ENCODE measurements around the gene FAM156A.
A peak's percentile ranks its signal among the peaks of the same experiment; 100 is the strongest.
"Not testable (repeated sequence)": the region's sequence is repeated elsewhere in the genome, so short reads cannot be mapped to it uniquely, and the experiment has no call there.

The FAM156A gene

GRCh38 chrX:52983321-52984000, 25.1 kb upstream of the FAM156A start:
- Mint-ChIP-seq H3K27me3 (peaks cover 0 to 7% of the 10 kb centered on the region in 2 donors), H3K4me3 (no peak overlapping the region)

GRCh38 chrX:52979993-52980392, 21.7 kb upstream of the FAM156A start:
- H3K9me3 Mint-ChIP-seq: no peaks in the 10 kb centered on the region
- H3K36me3 Mint-ChIP-seq: no peaks in the 10 kb centered on the region
- H3K27me3 Mint-ChIP-seq: peaks cover 0 to 7% of the 10 kb centered on the region in 2 donors
- DNase-seq (no peak), ATAC-seq (replicated peaks) (no peak)
- peaks cover 9 to 12% of the 10 kb centered on the region in 2 donors for H3K4me1 Mint-ChIP-seq
- H3K27ac Mint-ChIP-seq: no peak overlapping the region
- no peak overlapping the region for H3K4me3 Mint-ChIP-seq

More at GRCh38 chrX:52983321-52984000, 25.1 kb upstream of the FAM156A start:
- no peaks in the 10 kb centered on the region for H3K36me3 Mint-ChIP-seq
- no peak overlapping the region for H3K27ac Mint-ChIP-seq
- DNase-seq: no peak
- peaks cover 6 to 7% of the 10 kb centered on the region in 2 donors for H3K4me1 Mint-ChIP-seq
- H3K9me3 Mint-ChIP-seq: no peaks in the 10 kb centered on the region
- ATAC-seq (replicated peaks): no peak

GRCh38 chrX:52979568-52979967, 21.2 kb upstream of the FAM156A start:
- Mint-ChIP-seq H3K36me3 (no peaks in the 10 kb centered on the region), H3K4me1 (peaks cover 9 to 12% of the 10 kb centered on the region in 2 donors), H3K27ac (peak overlapping the region; percentile 10), H3K9me3 (no peaks in the 10 kb centered on the region), H3K4me3 (no peak overlapping the region), H3K27me3 (peaks cover 0 to 7% of the 10 kb centered on the region in 2 donors)
- DNase-seq (no peak), ATAC-seq (replicated peaks) (no peak)

- Mint-ChIP-seq H3K4me1 (peaks cover 8 to 12% of the 10 kb centered on the region in 2 donors), H3K27me3 (peaks cover 0 to 4% of the 10 kb centered on the region in 2 donors), H3K4me3 (no peak overlapping the region), H3K27ac (no peak overlapping the region), H3K36me3 (no peaks in the 10 kb centered on the region), H3K9me3 (no peaks in the 10 kb centered on the region)
- ATAC-seq (replicated peaks) (no peak), DNase-seq (no peak)
These were observed 19.6 kb upstream of the FAM156A start for GRCh38 chrX:52977953-52978352.

GRCh38 chrX:52975576-52975975, 17.3 kb upstream of the FAM156A start:
- not testable (repeated sequence) for H3K36me3 Mint-ChIP-seq; ATAC-seq (replicated peaks); H3K4me3 Mint-ChIP-seq; H3K9me3 Mint-ChIP-seq; H3K27me3 Mint-ChIP-seq; H3K27ac Mint-ChIP-seq; DNase-seq
- peaks cover 6 to 11% of the 10 kb centered on the region in 2 donors for H3K4me1 Mint-ChIP-seq

GRCh38 chrX:52974336-52974992, 16.1 kb upstream of the FAM156A start:
- not testable (repeated sequence) for H3K27ac Mint-ChIP-seq; H3K9me3 Mint-ChIP-seq; DNase-seq; H3K36me3 Mint-ChIP-seq; H3K4me1 Mint-ChIP-seq; ATAC-seq (replicated peaks); H3K4me3 Mint-ChIP-seq; H3K27me3 Mint-ChIP-seq

- not testable (repeated sequence) for H3K27ac Mint-ChIP-seq; H3K27me3 Mint-ChIP-seq; H3K4me3 Mint-ChIP-seq; H3K36me3 Mint-ChIP-seq; DNase-seq; H3K4me1 Mint-ChIP-seq; H3K9me3 Mint-ChIP-seq; ATAC-seq (replicated peaks)
These were observed 9.6 kb upstream of the FAM156A start for GRCh38 chrX:52967922-52968321.

GRCh38 chrX:52966993-52967738, 8.8 kb upstream of the FAM156A start:
- not testable (repeated sequence) for H3K27me3 Mint-ChIP-seq; H3K36me3 Mint-ChIP-seq; H3K4me3 Mint-ChIP-seq; ATAC-seq (replicated peaks); DNase-seq; H3K4me1 Mint-ChIP-seq; H3K27ac Mint-ChIP-seq; H3K9me3 Mint-ChIP-seq

GRCh38 chrX:52958961-52959360, 643 bp upstream of the FAM156A start:
- peak; percentile 28 to 31 for ATAC-seq (replicated peaks)
- H3K27me3 Mint-ChIP-seq, H3K9me3 Mint-ChIP-seq, H3K27ac Mint-ChIP-seq, DNase-seq, H3K36me3 Mint-ChIP-seq, H3K4me1 Mint-ChIP-seq, H3K4me3 Mint-ChIP-seq: not testable (repeated sequence)

GRCh38 chrX:52949884-52950283, 8.4 kb downstream of the FAM156A start:
- H3K9me3 Mint-ChIP-seq; ATAC-seq (replicated peaks); H3K27me3 Mint-ChIP-seq; H3K27ac Mint-ChIP-seq; H3K4me1 Mint-ChIP-seq; H3K4me3 Mint-ChIP-seq; DNase-seq; H3K36me3 Mint-ChIP-seq: not testable (repeated sequence)

- H3K9me3 Mint-ChIP-seq; DNase-seq; H3K27me3 Mint-ChIP-seq; H3K4me1 Mint-ChIP-seq; H3K36me3 Mint-ChIP-seq; H3K4me3 Mint-ChIP-seq; H3K27ac Mint-ChIP-seq; ATAC-seq (replicated peaks): not testable (repeated sequence)
These were observed 9.0 kb downstream of the FAM156A start for GRCh38 chrX:52949325-52949724.

- DNase-seq; H3K36me3 Mint-ChIP-seq; H3K4me1 Mint-ChIP-seq; H3K9me3 Mint-ChIP-seq; H3K27ac Mint-ChIP-seq; H3K27me3 Mint-ChIP-seq; ATAC-seq (replicated peaks); H3K4me3 Mint-ChIP-seq: not testable (repeated sequence)
These were observed 10.1 kb downstream of the FAM156A start for GRCh38 chrX:52948265-52948664.

GRCh38 chrX:52947501-52947900, 10.8 kb downstream of the FAM156A start:
- not testable (repeated sequence) for H3K27ac Mint-ChIP-seq; DNase-seq; H3K4me3 Mint-ChIP-seq; H3K4me1 Mint-ChIP-seq; H3K27me3 Mint-ChIP-seq; H3K9me3 Mint-ChIP-seq; H3K36me3 Mint-ChIP-seq; ATAC-seq (replicated peaks)

- not testable (repeated sequence) for H3K4me1 Mint-ChIP-seq, H3K36me3 Mint-ChIP-seq, H3K27me3 Mint-ChIP-seq, H3K4me3 Mint-ChIP-seq, DNase-seq, H3K9me3 Mint-ChIP-seq, H3K27ac Mint-ChIP-seq
- peak in 1 of 2 donors; percentile 45 for ATAC-seq (replicated peaks)
These were observed 12.4 kb downstream of the FAM156A start for GRCh38 chrX:52945838-52946494.
